ENCODE results near the gene GMCL1. TPM values are rescaled to one million over a fixed set of nuclear protein-coding genes. Genes with fewer than 3 reads are reported as not detected.

The GMCL1 gene
- total and polyA plus RNA-seq, 2 of the 13 experiments (the other 11 are each of a cell fraction or from before 2014, with no cell fraction given): 18.7 to 24.0 TPM

- TF ChIP-seq ZNF674 (CRISPR knock-in tag; IDR thresholded peaks at IDR 0.05; ENCODE audit: low read depth) (no peak), FOSL1 (CRISPR knock-in tag; IDR thresholded peaks at IDR 0.05; ENCODE audit: borderline replicate concordance) (no peak), DNMT3B (CRISPR knock-in tag; conservative IDR thresholded peaks at IDR 0.05) (no peak), ZNF430 (CRISPR knock-in tag; IDR thresholded peaks at IDR 0.05) (no peak), ADNP (CRISPR knock-in tag; IDR thresholded peaks at IDR 0.05) (no peak), PHF8 (CRISPR knock-in tag; IDR thresholded peaks at IDR 0.05) (no peak), HNF4A (CRISPR knock-in tag; IDR thresholded peaks at IDR 0.05) (peak; percentile 85), ZNF446 (CRISPR knock-in tag; IDR thresholded peaks at IDR 0.05) (no peak), PITX1 (CRISPR knock-in tag; IDR thresholded peaks at IDR 0.05) (no peak), IRF9 (CRISPR knock-in tag; IDR thresholded peaks at IDR 0.05; ENCODE audit: borderline replicate concordance) (no peak), ZNF232 (CRISPR knock-in tag; IDR thresholded peaks at IDR 0.05; ENCODE audit: borderline replicate concordance) (no peak), ATAD3A (CRISPR knock-in tag; IDR thresholded peaks at IDR 0.05) (no peak), HOXA7 (CRISPR knock-in tag; IDR thresholded peaks at IDR 0.05) (no peak), ZNF713 (CRISPR knock-in tag; IDR thresholded peaks at IDR 0.05) (no peak), TP53 (CRISPR knock-in tag; conservative IDR thresholded peaks at IDR 0.05) (no peak), ZNF75D (CRISPR knock-in tag; IDR thresholded peaks at IDR 0.05; ENCODE audit: borderline replicate concordance) (no peak), PCBP2 (optimal IDR thresholded peaks at IDR 0.05; ENCODE audit: low read depth, low read length, poor library complexity, severe bottlenecking) (no peak), ZBTB39 (CRISPR knock-in tag; IDR thresholded peaks at IDR 0.05) (no peak), TOE1 (CRISPR knock-in tag; IDR thresholded peaks at IDR 0.05) (no peak), HMG20B (CRISPR knock-in tag; conservative IDR thresholded peaks at IDR 0.05) (no peak), ISX (CRISPR knock-in tag; conservative IDR thresholded peaks at IDR 0.05) (no peak), ZFP1 (CRISPR knock-in tag; IDR thresholded peaks at IDR 0.05) (peak; percentile 59; the same call in 1 of the 2 replicates), NAIF1 (CRISPR knock-in tag; IDR thresholded peaks at IDR 0.05; ENCODE audit: borderline replicate concordance) (no peak), ZFP37 (CRISPR knock-in tag; IDR thresholded peaks at IDR 0.05; ENCODE audit: borderline replicate concordance) (no peak), ZNF333 (CRISPR knock-in tag; IDR thresholded peaks at IDR 0.05; ENCODE audit: borderline replicate concordance) (no peak), ZMAT3 (CRISPR knock-in tag; conservative IDR thresholded peaks at IDR 0.05) (no peak), BRF2 (CRISPR knock-in tag; IDR thresholded peaks at IDR 0.05) (no peak), ARNT2 (CRISPR knock-in tag; IDR thresholded peaks at IDR 0.05; ENCODE audit: low read depth) (no peak)
These were observed 97.5 kb downstream of the GMCL1 start (continued) for GRCh38 chr2:69926849-69927515.
